SU-DHL-6 (cell line): ENCODE results near the gene OBSCN.

Source experiments
- H2AFZ ChIP-seq: fragments of 200-600 bp; sonication (generic); 2 replicates; pipeline ENCODE4 v1.6.1; 2014; ENCODE audit warnings: low read depth, mild to moderate bottlenecking, moderate library complexity, mixed read lengths, antibody characterized with exemption, low read length; ENCODE audit not compliant: severe bottlenecking
- H3F3A ChIP-seq: fragments of 200-600 bp; shearing (Covaris generic); 2 replicates; pipeline ENCODE4 v1.6.0; 2016; ENCODE audit warnings: antibody characterized with exemption, mild to moderate bottlenecking; ENCODE audit not compliant: insufficient read depth
- H3K27ac ChIP-seq: fragments of 200-600 bp; sonication (generic); 2 replicates; pipeline ENCODE4 v1.5.1; 2016; ENCODE audit warnings: low read depth, mild to moderate bottlenecking, low read length, moderate library complexity, mixed read lengths
- H3K27me3 ChIP-seq: fragments of 200-600 bp; sonication (generic), shearing (Covaris generic); 2 replicates; pipeline ENCODE4 v1.6.0; 2014; ENCODE audit warnings: mild to moderate bottlenecking, low read length
- H3K36me3 ChIP-seq: fragments of 200-600 bp; sonication (generic); 2 replicates; pipeline ENCODE4 v1.6.1; 2014; ENCODE audit warnings: mild to moderate bottlenecking, low read length, mixed read lengths
- H3K4me2 ChIP-seq: fragments of 300-600, 200-600 bp; shearing (Covaris generic), sonication (generic); 2 replicates; pipeline ENCODE4 v1.6.0; 2014; ENCODE audit warnings: low read length, low read depth, mild to moderate bottlenecking; ENCODE audit not compliant: poor library complexity, severe bottlenecking
- H3K4me3 ChIP-seq: fragments of 200-600 bp; sonication (generic); 2 replicates; pipeline ENCODE4 v1.5.1; 2014; ENCODE audit warnings: antibody characterized with exemption, low read length, mild to moderate bottlenecking, mixed read lengths; ENCODE audit not compliant: insufficient read depth, poor library complexity, severe bottlenecking
- H3K79me2 ChIP-seq: fragments of 200-600 bp; sonication (generic); 2 replicates; pipeline ENCODE4 v1.6.1; 2014; ENCODE audit warnings: mild to moderate bottlenecking, low read length, moderate library complexity; ENCODE audit not compliant: insufficient read depth
- H3K9ac ChIP-seq: fragments of 200-600 bp; sonication (generic); 2 replicates; pipeline ENCODE4 v1.7.0; 2014; ENCODE audit warnings: mild to moderate bottlenecking, low read length
- H3K9me2 ChIP-seq: fragments of 200-600 bp; sonication (generic); replicated peaks from 2 replicates; pipeline ENCODE4 v1.6.1; 2014; ENCODE audit warnings: low read length; ENCODE audit not compliant: insufficient read depth
- H3K9me3 ChIP-seq: fragments of 200-600 bp; sonication (generic); 2 replicates; pipeline ENCODE4 v1.6.1; 2014; ENCODE audit warnings: low read length, mixed read lengths; ENCODE audit not compliant: insufficient read depth
- H4K20me1 ChIP-seq: fragments of 200-600 bp; sonication (generic); 2 replicates; pipeline ENCODE4 v1.6.1; 2014; ENCODE audit warnings: low read depth, mild to moderate bottlenecking, antibody characterized with exemption, low read length, moderate library complexity, mixed read lengths
- EZH2phosphoT487 ChIP-seq: fragments of 200-600 bp; sonication (generic), shearing (Covaris generic); conservative IDR thresholded peaks from 2 replicates; pipeline ENCODE4 v1.6.1; 2018; ENCODE audit warnings: mild to moderate bottlenecking, antibody characterized with exemption, low read length, moderate library complexity, mixed read lengths
- TF ChIP-seq, protein P1 (sequence below): fragments of 200-600 bp; sonication (generic); IDR thresholded peaks from one replicate; pipeline ENCODE4 v1.5.1; 2017; ENCODE audit warnings: antibody characterized with exemption, mild to moderate bottlenecking, low read length, moderate library complexity; ENCODE audit not compliant: insufficient read depth, poor library complexity, severe bottlenecking

OBSCN gene

DNA sequence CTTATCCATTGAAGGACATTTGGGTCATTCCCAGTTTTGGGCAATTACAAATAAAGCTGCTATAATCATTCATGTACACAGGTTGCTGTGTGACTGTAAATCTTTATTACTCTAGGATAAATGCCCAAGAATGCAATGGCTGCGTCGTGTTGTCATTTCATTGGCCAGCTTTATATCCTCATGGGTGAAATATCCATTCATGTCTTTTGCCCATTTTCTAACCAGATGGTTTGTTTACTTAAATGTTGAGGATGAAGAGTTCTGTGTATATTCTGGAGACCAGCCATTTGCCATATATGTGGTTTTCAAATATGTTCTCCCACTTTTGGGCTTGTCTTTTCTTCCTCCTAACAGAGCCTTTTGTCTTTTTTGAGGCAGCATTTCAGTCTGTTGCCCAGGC is 173.5 kb downstream of the OBSCN start:
- H3K9me3 ChIP-seq = no peaks in the 10 kb centered on the region
- H3K4me2 ChIP-seq = no peak overlapping the region
- no peak overlapping the region for H2AFZ ChIP-seq
- H3K27ac ChIP-seq = no peak overlapping the region
- TF ChIP-seq, protein P1, sequence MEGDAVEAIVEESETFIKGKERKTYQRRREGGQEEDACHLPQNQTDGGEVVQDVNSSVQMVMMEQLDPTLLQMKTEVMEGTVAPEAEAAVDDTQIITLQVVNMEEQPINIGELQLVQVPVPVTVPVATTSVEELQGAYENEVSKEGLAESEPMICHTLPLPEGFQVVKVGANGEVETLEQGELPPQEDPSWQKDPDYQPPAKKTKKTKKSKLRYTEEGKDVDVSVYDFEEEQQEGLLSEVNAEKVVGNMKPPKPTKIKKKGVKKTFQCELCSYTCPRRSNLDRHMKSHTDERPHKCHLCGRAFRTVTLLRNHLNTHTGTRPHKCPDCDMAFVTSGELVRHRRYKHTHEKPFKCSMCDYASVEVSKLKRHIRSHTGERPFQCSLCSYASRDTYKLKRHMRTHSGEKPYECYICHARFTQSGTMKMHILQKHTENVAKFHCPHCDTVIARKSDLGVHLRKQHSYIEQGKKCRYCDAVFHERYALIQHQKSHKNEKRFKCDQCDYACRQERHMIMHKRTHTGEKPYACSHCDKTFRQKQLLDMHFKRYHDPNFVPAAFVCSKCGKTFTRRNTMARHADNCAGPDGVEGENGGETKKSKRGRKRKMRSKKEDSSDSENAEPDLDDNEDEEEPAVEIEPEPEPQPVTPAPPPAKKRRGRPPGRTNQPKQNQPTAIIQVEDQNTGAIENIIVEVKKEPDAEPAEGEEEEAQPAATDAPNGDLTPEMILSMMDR = no peak
- TF ChIP-seq EZH2phosphoT487 = no peak
- H3K27me3 ChIP-seq = no peaks in the 10 kb centered on the region
- no peak overlapping the region for H3K4me3 ChIP-seq
- H3K9ac ChIP-seq = no peak overlapping the region
- no peaks in the 10 kb centered on the region for H3K79me2 ChIP-seq
- H3K9me2 ChIP-seq = no peaks in the 10 kb centered on the region
- no peaks in the 10 kb centered on the region for H4K20me1 ChIP-seq
- H3K36me3 ChIP-seq = no peaks in the 10 kb centered on the region
- no peaks in the 10 kb centered on the region for H3F3A ChIP-seq

- TF ChIP-seq EZH2phosphoT487 = no peak
- TF ChIP-seq, protein P1 = no peak
- H3K4me3 ChIP-seq = no peak overlapping the region
- no peak overlapping the region for H3K9ac ChIP-seq
- no peaks in the 10 kb centered on the region for H3K27me3 ChIP-seq
- H3K36me3 ChIP-seq = no peaks in the 10 kb centered on the region
- no peak overlapping the region for H2AFZ ChIP-seq
- H3K4me2 ChIP-seq = no peak overlapping the region
- H3K9me3 ChIP-seq = no peaks in the 10 kb centered on the region
- H3K27ac ChIP-seq = no peak overlapping the region
- no peaks in the 10 kb centered on the region for H3F3A ChIP-seq
- H3K9me2 ChIP-seq = no peaks in the 10 kb centered on the region
- no peaks in the 10 kb centered on the region for H4K20me1 ChIP-seq
- no peaks in the 10 kb centered on the region for H3K79me2 ChIP-seq
Measured at GRCh38 chr1:228383773-228384172, 175.9 kb downstream of the OBSCN start.

- H3K36me3 ChIP-seq = no peaks in the 10 kb centered on the region
- H4K20me1 ChIP-seq = no peaks in the 10 kb centered on the region
- no peaks in the 10 kb centered on the region for H3F3A ChIP-seq
- no peaks in the 10 kb centered on the region for H3K9me3 ChIP-seq
- no peak overlapping the region for H2AFZ ChIP-seq
- no peak for TF ChIP-seq EZH2phosphoT487
- TF ChIP-seq, protein P1 = no peak
- no peak overlapping the region for H3K27ac ChIP-seq
- no peaks in the 10 kb centered on the region for H3K9me2 ChIP-seq
- H3K79me2 ChIP-seq = no peaks in the 10 kb centered on the region
- H3K9ac ChIP-seq = no peak overlapping the region
- H3K4me3 ChIP-seq = no peak overlapping the region
- no peak overlapping the region for H3K4me2 ChIP-seq
- no peaks in the 10 kb centered on the region for H3K27me3 ChIP-seq
Measured at GRCh38 chr1:228385232-228385631, 177.4 kb downstream of the OBSCN start.
